Osteocyte (in vitro differentiated cells): ENCODE measurements around the gene GOLPH3. TPM values are rescaled to one million over a fixed set of nuclear protein-coding genes. Genes with fewer than 3 reads are reported as not detected.

Source experiments
- DNase-seq: peaks from one replicate; pipeline ENCODE4 v3.0.0; 2021; ENCODE audit warnings: mixed read lengths; ENCODE audit not compliant: unreplicated experiment; ENCODE audit errors: extremely low spot score
- H3K27ac Mint-ChIP-seq: one replicate; pipeline ENCODE4 v1.8.0; 2021; ENCODE audit warnings: mild to moderate bottlenecking, mixed read lengths; ENCODE audit not compliant: unreplicated experiment
- H3K27me3 Mint-ChIP-seq: one replicate; pipeline ENCODE4 v1.8.0; 2021; ENCODE audit warnings: mixed read lengths; ENCODE audit not compliant: unreplicated experiment
- H3K36me3 Mint-ChIP-seq: one replicate; pipeline ENCODE4 v1.8.0; 2021; ENCODE audit warnings: mixed read lengths; ENCODE audit not compliant: unreplicated experiment
- H3K4me1 Mint-ChIP-seq: one replicate; pipeline ENCODE4 v1.8.0; 2021; ENCODE audit warnings: mixed read lengths; ENCODE audit not compliant: unreplicated experiment
- H3K4me3 Mint-ChIP-seq: one replicate; pipeline ENCODE4 v1.8.0; 2021; ENCODE audit warnings: mild to moderate bottlenecking, moderate library complexity, mixed read lengths; ENCODE audit not compliant: unreplicated experiment
- H3K9me3 Mint-ChIP-seq: one replicate; pipeline ENCODE4 v1.8.0; 2021; ENCODE audit warnings: mixed read lengths; ENCODE audit not compliant: unreplicated experiment
- CTCF ChIP-seq: fragments of 200-600 bp; sonication (generic); IDR thresholded peaks from 2 replicates; pipeline ENCODE4 v1.5.0; 2021; ENCODE audit warnings: antibody characterized with exemption, mild to moderate bottlenecking, moderate library complexity
- total RNA-seq: library from RNA; stranded (reverse); gene quantifications from 2 replicates; pipeline ENCODE4 v1.2.1, GENCODE V29; 2021

Gene GOLPH3
- total RNA-seq, 1 donor from 2014 or later = 91.2 TPM

- no peak overlapping the region for H3K4me3 Mint-ChIP-seq
- peak; percentile 62 for DNase-seq
- H3K27me3 Mint-ChIP-seq = no peaks in the 10 kb centered on the region
- H3K4me1 Mint-ChIP-seq = peaks cover 15% of the 10 kb centered on the region
- TF ChIP-seq CTCF = no peak
- H3K27ac Mint-ChIP-seq = no peak overlapping the region
- H3K36me3 Mint-ChIP-seq = peaks cover 28% of the 10 kb centered on the region
- H3K9me3 Mint-ChIP-seq = no peaks in the 10 kb centered on the region
Observed at GRCh38 chr5:32099486-32100035, 74.6 kb downstream of the GOLPH3 start.

GRCh38 chr5:32098890-32099310 is 75.2 kb downstream of the GOLPH3 start:
- Mint-ChIP-seq H3K36me3 (peaks cover 28% of the 10 kb centered on the region), H3K4me1 (peaks cover 15% of the 10 kb centered on the region), H3K9me3 (no peaks in the 10 kb centered on the region), H3K27ac (no peak overlapping the region), H3K27me3 (no peaks in the 10 kb centered on the region), H3K4me3 (no peak overlapping the region)
- peak; percentile 30 for DNase-seq
- TF ChIP-seq CTCF = no peak

GRCh38 chr5:32098291-32098690 is 75.8 kb downstream of the GOLPH3 start:
- H3K4me1 Mint-ChIP-seq = peaks cover 15% of the 10 kb centered on the region
- no peak overlapping the region for H3K4me3 Mint-ChIP-seq
- H3K27ac Mint-ChIP-seq = no peak overlapping the region

GRCh38 chr5:32096891-32097595 is 77.1 kb downstream of the GOLPH3 start:
- H3K27ac Mint-ChIP-seq = peak overlapping the region; percentile 6

More at GRCh38 chr5:32098291-32098690, 75.8 kb downstream of the GOLPH3 start:
- no peaks in the 10 kb centered on the region for H3K27me3 Mint-ChIP-seq
- no peaks in the 10 kb centered on the region for H3K9me3 Mint-ChIP-seq
- DNase-seq = peak; percentile 73
- no peak for TF ChIP-seq CTCF
- peaks cover 24% of the 10 kb centered on the region for H3K36me3 Mint-ChIP-seq

More at GRCh38 chr5:32096891-32097595, 77.1 kb downstream of the GOLPH3 start:
- H3K4me3 Mint-ChIP-seq = no peak overlapping the region
- H3K9me3 Mint-ChIP-seq = no peaks in the 10 kb centered on the region
- peaks cover 16% of the 10 kb centered on the region for H3K4me1 Mint-ChIP-seq
- peaks cover 19% of the 10 kb centered on the region for H3K36me3 Mint-ChIP-seq
- no peaks in the 10 kb centered on the region for H3K27me3 Mint-ChIP-seq
- peak; percentile 48 for DNase-seq
- TF ChIP-seq CTCF = no peak
